Effector CD8-positive, alpha-beta T cell (primary cell): Measurements from ENCODE around the gene ADAMTS9.

Source experiments
- DNase-seq: peaks from one replicate; lab custom pipeline; 2025; lab: John Stamatoyannopoulos, UW

The ADAMTS9 gene

DNA sequence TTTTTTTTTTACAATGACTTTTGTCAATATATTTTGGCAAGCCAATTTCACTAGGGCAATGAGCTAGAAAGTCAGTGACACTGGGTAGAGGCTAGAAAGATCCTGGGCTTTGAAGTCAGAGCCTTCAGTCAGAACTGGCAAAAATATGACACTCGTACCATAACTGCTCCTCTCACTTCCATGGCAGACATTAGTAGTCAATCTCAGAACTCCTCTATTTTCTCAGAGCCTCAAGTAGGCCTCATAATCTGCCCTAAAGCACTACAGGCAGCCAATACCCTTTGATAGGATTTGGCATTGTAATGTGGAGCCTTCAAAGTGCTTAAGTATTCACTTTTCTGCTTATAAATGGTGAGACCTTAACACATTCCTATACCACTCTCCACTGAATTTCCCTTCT, 67.8 kb downstream of the ADAMTS9 start:
- DNase-seq = no peak

DNA sequence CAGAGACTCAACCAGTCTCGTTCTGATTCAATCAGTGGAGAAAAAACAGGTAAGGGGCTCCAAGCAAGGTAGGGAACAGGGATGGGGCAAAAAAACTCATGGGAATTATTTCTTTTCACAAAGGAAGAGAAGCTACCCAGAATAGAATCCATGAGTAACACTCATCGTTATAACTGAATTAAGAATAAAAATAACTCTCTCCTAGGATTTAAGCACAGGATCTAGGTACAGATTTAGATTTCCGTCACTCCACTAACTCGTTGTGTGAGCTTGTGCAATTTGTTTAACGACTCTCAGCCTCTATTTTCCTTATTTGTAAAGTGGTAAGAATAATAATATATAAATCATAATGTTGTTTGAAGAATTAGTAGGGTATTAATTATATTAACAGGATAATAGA, 68.6 kb downstream of the ADAMTS9 start:
- DNase-seq = no peak

DNA sequence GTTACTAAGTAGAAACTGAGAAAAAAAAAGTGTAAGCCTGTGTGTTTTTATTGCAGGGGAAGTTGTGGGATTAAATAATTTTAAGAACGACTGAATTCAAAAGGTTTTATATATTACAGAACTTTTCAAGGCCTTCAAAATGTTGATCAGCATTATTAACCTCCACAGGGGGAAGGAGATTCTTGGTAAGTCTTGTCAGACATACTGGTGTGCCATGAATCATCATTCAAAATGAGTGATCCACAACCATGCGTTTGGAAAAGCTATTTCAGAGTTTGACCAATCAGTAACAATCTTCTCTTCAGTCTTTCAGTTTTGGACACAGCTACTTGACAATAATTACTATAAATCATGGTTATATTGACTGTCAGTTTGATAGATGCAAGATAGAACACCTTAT, 70.2 kb downstream of the ADAMTS9 start:
- DNase-seq = no peak

DNA sequence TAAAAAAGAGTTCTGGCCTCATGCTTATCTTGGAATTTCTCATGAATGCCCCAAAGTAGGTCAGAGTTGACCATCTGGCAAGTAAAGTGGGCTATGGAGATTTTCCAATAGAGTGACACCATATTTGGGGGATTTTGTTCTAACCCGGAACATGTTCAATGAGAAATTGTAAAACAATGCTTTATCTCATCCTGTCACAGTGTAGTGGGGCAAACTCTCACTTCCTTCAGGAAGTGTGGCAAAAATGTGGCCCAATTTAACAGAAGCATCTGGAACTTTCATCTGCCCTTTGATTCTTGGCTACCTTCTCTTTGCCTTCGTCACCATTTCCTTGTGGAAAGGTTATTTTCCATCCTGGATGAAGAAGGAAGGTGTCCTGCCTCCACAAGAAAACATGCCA, 70.8 kb downstream of the ADAMTS9 start:
- DNase-seq = no peak

DNA sequence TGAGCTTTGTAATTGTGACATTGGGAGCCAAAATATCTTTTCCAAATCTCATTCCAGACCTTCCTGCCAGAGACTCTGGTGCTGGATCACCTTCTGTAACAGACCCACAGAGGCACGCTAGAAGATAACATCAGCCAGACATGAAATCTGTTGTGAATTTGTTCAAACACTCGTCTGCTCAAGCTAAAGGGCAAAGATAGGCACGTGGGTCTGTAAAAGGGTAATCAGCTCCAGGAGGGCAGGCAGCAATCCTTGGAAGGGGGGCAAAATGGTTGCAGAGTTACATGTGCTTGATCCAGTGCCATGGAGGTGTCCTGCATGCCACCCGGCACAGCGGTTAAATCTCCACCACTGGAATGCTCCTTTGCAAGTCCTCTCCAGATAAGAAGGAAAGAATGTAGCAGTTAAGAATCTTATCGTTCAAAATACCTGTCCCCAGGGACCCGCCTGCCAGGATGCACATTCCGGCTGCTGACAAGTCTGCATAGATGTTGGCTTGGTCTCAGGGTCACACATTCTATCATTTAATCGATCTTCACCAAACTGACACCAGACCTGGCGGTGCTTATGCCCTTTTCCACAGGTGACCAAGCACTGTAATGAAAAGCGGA, 74.8 kb downstream of the ADAMTS9 start:
- no peak for DNase-seq

DNA sequence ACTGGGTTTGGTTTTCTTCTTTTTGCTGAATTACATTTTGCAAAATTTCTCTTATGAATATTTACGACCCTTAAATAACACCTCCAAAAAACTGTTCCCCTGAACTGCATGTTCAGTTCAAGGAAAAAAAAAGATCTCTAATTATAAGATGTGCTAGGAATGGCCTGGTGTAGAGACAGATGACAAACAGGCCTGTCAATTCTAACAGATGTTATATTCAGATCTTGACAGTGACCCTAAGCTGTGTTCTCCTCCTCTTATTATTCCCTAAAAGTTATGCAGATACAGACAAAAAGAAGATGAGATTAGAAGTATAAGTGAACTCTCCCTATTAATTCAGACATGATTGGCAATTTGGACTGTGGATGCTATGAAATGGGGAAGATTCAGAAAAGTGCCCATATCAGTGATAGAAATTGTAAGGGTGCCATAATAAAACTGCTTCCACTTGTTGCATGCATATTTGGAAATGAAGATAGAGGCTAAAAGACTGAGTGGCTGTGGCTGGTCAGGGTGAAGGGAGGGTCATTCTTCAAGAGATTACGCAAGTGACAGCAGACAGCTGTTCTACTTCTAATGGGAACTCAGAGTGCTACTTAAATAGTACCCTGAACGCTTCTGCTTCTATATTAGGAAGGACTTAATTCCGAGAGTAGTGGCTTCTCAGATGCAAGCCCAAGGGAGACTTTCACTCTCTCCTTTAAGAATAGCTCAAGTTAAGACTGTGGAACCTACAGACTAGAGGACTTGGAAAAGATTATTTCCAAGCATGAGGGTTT, 75.5 kb downstream of the ADAMTS9 start:
- no peak for DNase-seq

DNA sequence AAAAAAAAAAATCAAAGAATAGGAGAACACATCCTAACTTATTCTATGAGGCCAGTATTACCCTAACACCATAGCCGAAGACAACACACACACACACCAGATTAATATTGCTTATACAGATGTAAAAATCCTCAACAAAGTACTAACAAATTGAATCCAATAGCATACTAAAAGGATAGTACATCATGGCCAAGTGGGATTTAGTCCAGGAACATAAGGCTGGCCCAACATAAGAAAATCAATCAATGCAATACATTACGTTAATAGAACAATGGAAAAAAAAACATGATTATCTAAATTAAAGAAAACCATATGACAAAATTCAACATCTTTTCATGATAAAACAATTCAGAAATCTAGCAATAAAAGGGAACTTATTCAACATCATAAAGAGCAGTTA, 79.1 kb downstream of the ADAMTS9 start:
- no peak for DNase-seq

DNA sequence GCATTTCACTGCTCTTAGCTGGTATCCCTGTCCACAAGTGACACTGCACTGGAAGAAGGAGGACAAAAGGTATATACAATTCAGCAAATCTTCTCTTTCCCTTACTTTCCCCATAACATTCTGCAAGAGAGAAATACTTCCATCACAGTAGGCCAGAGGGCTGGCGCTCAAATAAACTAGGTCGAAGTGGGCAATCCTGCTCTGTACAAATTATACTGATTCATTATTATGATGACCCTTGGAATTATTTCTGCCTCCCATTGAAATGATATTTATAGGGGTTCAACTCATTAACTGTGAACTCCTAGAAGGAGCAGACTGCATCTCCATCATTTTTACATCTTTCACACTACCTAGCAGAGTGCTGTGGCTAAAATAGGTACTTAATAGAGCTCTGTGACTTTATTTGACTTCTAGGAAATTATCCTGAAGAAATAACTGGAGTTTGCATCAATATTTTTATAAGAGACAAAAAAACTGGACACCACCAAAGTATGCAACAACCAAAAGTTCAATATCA, 80.7 kb downstream of the ADAMTS9 start:
- DNase-seq = no peak

DNA sequence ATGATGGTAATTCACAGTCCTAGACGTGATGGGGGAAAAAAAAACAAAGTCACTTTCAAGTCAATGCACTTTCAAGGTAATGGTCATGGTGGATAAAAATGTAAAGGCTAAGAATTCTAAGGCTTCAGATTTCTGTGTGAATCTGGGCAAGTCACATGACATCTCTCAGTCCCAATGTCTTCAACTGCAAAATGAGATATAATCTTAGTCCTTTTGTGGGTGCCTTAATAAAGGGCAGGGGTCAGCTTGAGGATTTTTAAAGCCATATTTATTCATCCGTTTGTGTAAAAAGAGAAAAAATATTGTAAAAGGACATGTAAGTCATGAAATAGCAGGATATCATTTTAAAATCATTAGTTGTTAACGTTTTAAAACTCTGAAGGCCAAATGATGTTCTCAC, 83.5 kb downstream of the ADAMTS9 start:
- no peak for DNase-seq

DNA sequence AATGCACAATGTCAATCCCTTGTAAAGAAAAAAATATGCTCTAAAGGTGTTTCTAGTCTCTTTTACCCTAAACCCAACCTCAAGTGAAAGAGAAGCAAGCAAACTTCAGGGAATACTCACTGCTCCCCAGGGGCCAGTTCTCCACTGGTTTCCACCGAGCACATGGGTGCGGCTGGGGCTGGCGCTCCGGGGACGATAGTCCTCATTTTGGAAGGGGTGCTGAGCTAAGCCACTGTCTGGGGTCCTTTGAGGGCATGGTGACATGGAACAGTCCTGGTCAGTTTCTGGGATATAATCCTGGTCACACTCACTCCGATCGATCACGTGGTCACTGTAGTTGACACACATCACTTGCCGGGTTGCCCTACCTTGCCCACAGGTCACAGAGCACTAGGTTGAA, 86.0 kb downstream of the ADAMTS9 start:
- DNase-seq = no peak

DNA sequence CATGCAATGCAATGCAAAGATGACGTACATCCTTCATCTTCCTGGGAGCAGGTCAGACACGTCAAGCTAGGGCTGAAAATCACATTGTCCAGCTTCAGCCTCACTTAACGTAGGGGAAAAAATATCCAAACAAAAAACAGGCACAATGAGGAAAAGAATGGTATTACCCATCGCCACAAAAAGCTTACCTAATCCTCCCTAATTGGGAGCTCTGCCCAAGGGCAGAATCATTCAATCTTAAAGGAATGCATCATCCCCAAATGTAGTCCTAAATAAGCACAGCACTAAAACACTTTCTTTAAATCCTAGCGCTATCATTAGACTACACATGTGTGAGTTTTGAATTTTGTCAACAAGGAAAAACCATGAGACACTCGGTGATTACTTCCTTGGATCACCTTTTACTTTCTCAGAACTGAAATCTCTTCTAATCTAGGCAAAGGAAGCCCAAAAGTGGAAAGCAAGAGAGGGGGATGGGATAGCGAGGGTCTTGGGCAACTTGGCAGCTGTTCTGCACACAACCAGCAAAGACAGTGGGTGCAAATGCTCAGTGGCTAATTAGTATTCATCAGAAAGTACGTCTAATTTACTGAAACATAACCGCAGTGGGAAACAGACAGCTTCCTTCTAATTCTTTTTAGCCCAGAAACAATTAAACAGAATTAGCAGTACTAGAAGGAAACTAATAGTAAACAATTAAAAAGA, 87.4 kb downstream of the ADAMTS9 start:
- no peak for DNase-seq

DNA sequence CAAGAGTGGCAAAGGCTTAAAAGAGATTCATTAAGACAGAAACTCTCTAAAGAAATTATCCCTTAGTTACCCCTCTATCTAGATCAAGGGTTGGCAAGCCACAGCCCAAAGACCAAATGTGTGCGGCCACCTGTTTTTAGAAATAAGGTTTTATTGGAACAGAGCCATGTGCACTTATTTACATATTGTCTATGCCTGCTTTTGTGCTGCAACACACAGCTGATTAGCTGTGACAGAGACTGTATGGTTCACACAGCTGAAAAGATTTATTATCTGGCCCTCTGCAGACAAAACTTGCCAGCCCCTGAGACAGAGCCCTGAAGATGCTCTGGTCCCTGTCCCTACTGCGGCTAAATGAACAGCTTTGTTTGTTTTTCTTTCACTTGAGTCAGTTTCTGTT, 88.1 kb downstream of the ADAMTS9 start:
- DNase-seq = no peak

DNA sequence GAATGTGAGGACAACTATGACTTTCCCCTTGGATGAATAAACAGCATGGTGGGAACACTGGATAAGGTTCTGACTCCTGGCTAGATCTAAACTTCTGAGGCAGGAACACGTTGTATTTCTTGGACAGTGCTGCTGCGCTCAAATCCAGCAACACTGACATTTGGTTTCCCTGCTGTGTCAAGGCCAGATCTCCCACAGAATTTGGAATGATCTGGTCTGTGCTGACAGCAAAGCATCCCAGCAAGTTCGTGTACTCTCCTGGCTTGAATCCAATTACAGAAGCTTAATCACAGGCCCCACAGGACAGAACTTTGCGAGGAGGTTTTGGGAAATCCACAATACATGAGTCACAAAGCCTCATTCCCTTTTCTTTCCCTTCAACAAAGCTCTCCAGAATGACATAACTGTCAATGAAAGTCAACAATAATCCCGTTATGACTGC, 92.5 kb downstream of the ADAMTS9 start:
- no peak for DNase-seq

DNA sequence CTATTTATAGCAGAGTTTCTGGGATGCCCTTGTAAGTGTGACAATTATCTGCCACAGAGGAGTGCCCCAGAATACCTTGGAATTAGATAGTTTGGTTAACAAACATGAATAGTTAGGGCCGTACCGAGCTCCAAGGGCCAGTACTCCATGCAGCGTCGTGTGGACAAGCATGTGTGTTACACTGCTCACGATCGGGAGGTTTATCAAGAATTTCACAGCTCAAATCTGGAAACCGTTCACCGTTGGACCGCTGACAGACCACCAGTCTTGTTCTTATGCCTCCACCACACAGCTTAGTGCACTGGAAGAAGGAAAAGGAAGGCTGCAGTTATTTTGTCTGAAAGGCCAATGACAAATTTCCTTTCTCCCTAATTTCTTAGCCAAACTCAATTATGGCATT, 93.7 kb downstream of the ADAMTS9 start:
- DNase-seq = no peak

DNA sequence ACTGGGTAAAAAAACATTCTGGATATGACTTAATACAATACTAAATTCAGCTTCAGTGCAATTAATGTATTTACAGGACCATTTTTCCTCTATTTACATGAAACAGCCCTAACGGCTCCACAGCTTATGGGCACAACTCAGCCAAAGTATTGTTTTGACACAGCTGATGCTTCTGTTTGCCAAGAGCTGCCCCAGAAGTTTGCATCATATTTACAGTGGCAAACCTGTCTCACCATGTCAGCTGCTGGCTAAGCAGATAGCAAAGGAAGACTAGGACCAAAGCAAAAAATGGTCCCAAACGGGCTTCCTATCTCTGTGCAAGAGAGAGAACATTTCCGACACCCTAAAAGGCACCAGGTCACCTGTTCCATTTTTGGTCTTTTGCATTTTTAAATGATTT, 94.5 kb downstream of the ADAMTS9 start:
- DNase-seq = no peak

DNA sequence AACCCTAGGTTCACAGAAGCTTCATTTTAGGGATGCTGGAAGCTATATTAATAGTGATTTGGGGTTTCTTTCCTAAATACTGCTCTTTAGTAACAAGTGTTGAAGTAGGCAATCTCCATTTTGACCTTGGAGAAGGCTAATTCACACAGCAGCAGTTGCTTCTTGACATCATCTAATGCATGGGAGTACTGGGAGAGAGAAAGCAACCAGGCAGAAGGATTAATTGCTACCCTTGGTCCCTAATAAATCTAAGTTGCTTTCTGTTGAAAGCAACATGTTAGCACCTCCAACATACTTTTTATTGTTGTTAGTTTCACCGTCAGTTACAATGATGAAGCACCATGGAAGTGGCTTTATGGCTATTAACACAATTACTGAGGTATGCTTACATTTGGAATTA, 96.2 kb downstream of the ADAMTS9 start:
- DNase-seq = no peak

DNA sequence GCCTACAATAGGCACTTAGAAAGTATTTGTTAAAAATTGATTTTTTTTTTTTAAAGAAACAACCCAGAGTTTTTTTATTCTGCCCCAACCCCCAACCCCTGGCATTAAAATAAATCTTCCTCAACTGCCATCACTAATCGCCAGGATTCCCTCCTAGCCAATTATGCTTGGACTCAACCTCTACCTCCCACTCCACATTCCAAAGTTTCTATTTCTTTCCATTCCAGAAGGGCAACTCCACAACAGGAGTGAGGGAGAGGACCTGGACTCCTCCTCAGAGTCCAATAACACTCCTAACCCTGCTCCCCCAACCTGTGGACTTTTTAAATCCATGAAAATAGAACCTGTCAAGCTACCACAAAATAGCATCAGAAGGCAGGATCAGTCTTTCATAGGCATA, 99.4 kb downstream of the ADAMTS9 start:
- DNase-seq = no peak

DNA sequence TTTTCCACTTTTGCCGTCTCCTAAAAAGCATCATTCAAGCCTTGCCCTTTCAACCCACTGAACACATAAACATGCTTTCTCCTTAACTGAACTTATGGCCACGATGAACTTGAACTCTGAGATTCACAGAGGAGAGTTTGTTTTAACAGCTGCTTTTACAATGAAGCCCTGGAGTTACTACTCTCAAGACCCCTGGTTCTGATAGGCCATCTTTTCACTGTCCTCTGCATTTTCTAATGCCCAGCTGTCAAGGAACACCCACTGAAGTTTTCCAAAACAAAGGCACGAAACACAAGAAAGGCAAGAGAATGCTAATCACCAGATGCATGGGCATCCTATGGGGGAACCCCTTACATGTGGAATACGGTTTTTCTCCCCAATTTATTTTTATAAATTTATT, 100.8 kb downstream of the ADAMTS9 start:
- no peak for DNase-seq

DNA sequence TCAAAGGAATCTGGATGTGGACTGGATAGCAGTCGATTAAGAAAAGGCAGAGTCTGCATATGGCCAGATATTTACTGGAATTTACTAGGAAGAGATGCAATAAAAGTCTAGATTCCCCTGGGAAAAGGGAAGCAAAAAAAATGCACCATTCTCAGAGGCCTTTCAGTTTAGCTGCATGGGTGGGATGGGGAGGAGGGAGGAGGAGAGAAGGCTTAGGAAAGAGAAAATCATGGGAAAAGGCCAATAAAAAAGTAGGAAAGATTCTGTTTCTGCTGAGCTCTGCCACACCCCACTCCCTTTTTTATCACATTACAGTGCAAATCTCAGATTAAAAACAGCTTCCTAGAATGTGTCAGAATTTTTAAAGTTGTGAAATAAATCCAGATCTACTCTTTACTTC, 103.6 kb downstream of the ADAMTS9 start:
- DNase-seq = no peak

DNA sequence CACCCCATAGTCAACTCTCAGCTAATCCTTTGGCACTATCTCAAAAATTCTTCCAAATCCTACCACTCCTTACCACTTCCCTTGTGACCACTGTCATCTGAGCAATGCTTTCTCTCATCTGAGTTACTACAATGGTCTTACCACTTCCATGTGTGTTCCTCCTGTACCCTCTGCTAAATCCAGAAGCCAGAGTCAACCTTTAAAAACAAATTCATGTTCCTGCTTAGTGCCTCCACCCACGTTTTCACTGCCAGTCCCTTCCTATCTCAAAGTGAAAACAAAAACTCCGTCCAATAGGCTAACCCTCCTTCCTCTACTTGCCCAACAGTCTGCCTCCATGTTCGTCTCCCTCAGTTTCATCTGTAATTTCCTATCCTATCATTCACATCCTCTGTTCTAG, 109.0 kb downstream of the ADAMTS9 start:
- DNase-seq = no peak

DNA sequence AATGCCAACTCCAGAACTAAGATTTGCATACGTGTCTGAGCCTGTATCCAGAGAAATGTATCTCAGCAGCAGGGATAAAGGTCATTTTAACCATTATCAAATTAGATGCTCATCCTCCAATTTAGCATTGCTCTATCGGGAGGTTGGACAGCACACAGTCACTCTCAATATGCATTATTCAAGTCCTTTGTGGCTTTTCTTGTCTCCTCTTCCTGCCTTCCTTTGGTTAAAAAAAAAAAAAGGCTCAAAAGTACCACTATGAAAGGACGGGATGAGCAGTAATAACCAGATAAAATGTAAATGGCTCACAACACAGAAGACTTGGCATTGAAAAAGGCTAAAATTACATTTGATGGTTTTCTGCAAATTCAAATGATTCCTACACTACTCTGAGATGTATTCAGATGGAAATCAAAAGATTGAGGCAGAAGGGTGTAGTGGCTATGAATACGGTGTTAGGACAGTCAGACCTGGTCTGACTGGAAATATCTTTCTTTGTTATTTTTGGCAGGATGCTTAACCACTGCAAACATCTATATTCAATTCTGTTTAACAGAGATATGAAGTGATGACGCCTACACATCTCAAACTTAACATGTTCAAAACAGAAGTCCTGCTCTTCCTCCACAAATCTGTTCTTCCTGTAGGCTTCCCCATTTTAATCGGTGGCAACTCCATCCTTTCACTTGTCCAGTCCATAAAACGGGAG, 109.6 kb downstream of the ADAMTS9 start:
- no peak for DNase-seq

DNA sequence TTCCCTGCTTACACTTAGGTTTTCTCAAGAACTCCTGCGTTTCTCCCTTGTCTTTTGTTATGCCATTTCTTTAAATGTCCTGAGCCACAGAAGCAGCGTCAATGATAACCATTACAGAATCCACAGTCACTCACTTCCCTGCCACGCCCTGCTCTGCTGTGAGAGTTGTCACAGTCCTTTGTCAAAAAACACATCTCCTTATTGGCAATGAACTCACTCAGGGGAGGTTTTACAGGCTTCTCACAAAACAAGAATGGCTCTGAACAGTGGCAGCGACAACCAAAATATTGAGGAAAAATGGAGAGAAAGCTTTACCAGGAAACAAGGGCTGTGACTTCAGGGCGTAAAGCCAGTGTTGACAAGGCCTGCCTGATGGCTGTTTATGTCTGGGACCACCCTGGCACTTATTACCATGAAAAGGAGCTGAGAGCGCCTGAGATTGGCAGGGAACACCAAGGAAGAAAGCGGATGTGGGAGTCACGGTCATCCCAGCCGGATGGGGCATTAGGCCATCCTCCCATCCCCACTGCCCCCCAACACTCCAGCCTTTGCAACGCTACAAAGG, 111.5 kb downstream of the ADAMTS9 start:
- DNase-seq = no peak
